GM12873 (cell line): Measurements from ENCODE around the gene ALDOB.
A peak's percentile ranks its signal among the peaks of the same experiment; 100 is the strongest.

Source experiments
- TF ChIP-seq, protein P1 (sequence below): IDR thresholded peaks from 2 replicates; pipeline ENCODE4 v1.5.1; 2012; ENCODE audit warnings: low read depth, mild to moderate bottlenecking, moderate library complexity, low read length, control low read depth; ENCODE audit not compliant: insufficient read depth; ENCODE audit errors: missing control alignments

ALDOB gene

DNA sequence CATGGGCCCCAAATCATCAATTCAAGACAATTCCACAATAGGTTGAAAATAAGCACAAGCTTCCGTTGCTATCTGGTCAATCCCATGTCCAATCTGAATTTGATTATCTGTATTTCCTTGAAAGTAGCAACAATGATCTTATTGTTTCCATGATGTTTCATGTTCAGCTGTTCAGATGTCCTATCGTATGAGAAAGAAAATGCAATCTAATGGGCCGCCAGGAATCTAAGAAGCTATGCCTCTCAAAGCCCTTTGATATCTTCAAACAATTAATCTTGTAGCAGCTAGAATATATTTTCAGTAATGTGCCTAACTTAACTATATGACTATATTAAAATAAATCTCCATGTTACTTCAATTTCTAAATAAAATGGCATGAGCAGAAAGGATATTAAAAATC, 32.1 kb upstream of the ALDOB start:
- TF ChIP-seq, protein P1, sequence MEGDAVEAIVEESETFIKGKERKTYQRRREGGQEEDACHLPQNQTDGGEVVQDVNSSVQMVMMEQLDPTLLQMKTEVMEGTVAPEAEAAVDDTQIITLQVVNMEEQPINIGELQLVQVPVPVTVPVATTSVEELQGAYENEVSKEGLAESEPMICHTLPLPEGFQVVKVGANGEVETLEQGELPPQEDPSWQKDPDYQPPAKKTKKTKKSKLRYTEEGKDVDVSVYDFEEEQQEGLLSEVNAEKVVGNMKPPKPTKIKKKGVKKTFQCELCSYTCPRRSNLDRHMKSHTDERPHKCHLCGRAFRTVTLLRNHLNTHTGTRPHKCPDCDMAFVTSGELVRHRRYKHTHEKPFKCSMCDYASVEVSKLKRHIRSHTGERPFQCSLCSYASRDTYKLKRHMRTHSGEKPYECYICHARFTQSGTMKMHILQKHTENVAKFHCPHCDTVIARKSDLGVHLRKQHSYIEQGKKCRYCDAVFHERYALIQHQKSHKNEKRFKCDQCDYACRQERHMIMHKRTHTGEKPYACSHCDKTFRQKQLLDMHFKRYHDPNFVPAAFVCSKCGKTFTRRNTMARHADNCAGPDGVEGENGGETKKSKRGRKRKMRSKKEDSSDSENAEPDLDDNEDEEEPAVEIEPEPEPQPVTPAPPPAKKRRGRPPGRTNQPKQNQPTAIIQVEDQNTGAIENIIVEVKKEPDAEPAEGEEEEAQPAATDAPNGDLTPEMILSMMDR, result no peak

DNA sequence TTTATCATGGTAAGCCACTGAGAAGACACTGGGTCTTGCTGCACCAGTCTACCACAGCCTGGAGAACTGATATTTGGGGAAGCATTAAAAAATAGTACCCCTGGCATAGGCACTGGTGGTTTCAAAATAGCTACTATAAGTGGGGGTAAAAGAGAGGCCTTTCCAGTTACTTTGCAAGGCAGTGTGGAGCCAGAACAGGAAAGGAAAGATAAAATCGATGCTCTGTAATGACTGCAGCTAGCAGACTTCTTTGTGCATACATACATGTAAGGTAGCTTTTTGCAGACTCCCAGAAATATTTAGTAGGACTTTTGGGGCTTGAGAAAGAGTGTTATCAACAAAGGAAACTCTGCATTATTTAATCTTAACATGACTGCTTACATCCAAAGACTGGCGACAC, 31.3 kb upstream of the ALDOB start:
- TF ChIP-seq, protein P1, result no peak

DNA sequence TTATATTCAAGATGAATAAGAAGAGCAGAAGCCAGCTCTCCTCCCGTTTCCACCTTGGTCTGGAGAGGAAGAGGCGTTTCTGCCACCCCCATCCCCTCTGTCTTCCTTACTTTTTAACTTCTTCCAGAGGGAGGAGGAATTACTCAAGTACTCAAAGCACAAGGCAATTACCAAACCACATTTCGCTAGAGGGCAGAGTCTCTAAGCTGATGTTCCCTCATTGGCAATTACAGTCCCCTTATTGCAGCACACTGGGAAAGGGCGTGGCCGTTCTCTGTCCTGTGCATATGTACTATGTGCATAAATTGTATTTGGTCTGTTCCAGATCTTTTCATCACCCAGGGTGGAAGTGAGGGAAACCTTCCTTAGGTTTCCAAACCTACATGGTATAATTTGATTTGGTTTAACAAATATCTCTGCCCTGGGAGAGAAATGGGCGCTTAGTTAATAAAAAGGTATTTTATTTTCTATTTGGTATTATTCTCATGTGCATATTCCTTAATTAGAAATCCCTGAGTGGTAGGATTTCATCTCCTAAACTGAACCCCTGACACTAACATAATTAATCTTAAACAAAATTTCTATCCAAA, 29.8 kb upstream of the ALDOB start:
- TF ChIP-seq, protein P1, result peak; percentile 25

DNA sequence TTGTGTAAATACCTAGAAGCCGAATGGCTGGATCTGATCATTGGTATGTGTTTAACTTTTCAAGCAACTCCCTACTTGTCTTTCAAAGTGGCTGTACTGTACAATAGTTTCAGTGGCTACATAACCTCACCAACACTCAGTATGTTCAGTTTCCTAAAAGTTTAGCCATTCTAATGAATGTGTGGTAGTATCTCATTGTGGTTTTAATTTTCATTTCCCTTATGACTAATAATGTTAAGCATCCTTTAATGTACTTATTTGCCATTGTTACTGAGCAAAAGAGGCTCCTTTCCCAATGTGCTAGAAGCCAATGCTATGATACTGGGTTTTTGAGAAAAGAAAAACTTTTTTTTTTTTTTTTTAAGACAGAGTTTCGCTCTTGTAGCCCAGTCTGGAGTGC, 27.8 kb upstream of the ALDOB start:
- TF ChIP-seq, protein P1, result no peak

DNA sequence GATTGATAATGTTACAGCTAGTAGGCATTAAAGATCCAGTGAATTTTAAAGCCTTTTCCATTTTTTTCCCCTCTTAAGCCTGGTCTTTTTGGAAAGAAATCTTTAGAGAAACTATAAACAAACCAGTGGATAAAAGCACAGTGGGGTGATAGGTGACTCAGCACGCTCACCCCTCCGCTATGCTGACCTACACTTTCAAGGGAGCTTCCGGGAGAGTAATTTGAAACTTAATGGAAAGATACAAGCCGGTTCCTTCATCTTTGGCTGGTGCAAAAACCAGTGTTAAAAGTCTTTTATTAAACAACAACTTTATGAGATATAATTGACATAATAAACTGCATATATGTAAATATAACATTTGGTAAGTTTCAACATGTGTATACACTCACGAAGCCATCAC, 27.0 kb upstream of the ALDOB start:
- TF ChIP-seq, protein P1, result no peak

DNA sequence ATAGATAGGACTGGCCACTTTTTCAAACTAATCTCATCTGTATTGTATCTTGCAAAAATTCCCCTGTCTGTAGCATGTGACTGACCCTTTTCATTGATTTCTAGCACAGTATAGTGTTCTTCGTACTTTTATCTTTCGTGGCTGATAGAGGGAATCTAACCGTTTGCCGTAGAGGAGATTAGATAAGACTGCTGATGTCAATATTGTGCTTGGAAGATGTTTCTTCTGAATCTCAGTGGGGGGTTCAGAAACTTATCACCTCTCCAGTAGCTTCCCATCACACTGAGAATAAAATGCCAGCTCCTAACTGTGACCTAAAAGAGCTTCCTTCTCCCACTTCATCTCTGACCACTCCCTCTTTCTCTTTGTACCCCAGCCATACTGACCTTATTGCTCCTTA, 25.4 kb upstream of the ALDOB start:
- TF ChIP-seq, protein P1, result no peak

DNA sequence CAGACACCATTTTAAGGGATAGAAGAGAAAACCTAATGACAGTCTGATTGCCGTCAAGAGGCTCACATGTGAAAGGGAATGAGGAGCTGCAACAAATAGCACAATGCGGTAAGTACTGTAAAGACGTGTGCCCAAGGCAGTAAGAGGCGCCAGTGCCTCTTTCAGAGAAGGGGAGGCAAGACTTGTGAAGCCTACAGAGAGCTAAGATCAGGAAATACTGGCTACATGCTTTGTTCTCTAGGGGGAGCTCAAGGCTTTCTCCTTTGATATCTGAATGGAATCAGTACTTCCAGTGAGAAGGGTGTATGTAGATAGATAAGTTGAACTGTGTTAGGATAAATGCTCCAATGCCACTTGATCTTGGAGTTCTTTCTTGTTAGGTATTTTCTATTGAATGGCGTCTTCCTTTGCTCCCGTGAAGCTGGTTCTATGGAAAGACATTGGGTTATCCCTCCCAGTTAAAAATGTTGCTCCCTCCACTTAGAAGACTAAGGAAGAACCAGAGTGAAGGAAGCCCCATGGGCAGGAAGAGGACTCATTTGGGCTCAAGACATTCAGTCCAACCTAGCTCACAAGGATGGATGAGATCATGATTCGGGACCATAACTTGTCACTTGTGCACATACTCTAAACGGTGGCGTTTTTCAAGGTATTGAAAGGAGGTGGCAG, 23.5 kb upstream of the ALDOB start:
- TF ChIP-seq, protein P1, result peak; percentile 71
